Muscle layer of colon (tissue), 2 donors: ENCODE measurements around the gene PRR14.
"Not testable (repeated sequence)": the region's sequence is repeated elsewhere in the genome, so short reads cannot be mapped to it uniquely, and the experiment has no call there.

Experiments used
- H3K27ac ChIP-seq: one replicate; pipeline ENCODE4 v1.7.0; 2013; ENCODE audit warnings: low read depth, mild to moderate bottlenecking, low read length, moderate library complexity
- H3K27me3 ChIP-seq, 2 donors: one replicate each; pipeline ENCODE4 v1.7.0; 2013; ENCODE audit warnings: low read length in 2 of 2, mild to moderate bottlenecking in 2 of 2; ENCODE audit not compliant: insufficient read depth in 2 of 2, control insufficient read depth in 1 of 2
- H3K36me3 ChIP-seq: one replicate; pipeline ENCODE4 v1.7.0; 2013; ENCODE audit warnings: mild to moderate bottlenecking, low read length; ENCODE audit not compliant: insufficient read depth
- H3K4me1 ChIP-seq: one replicate; pipeline ENCODE4 v1.7.0; 2013; ENCODE audit warnings: mild to moderate bottlenecking, low read length; ENCODE audit not compliant: insufficient read depth
- H3K4me3 ChIP-seq, 2 donors: one replicate each; pipeline ENCODE4 v1.7.0; 2013; ENCODE audit warnings: low read length in 2 of 2, low read depth in 1 of 2, mild to moderate bottlenecking in 1 of 2, moderate library complexity in 1 of 2
- H3K9ac ChIP-seq: one replicate; pipeline ENCODE4 v1.7.0; 2013; ENCODE audit warnings: low read length
- H3K9me3 ChIP-seq: one replicate; pipeline ENCODE4 v1.7.0; 2013; ENCODE audit warnings: mild to moderate bottlenecking, low read length
- donor health status: abdominal sarcoma.
- donor health status: Adenocarcinoma of cecum.

PRR14 gene

DNA sequence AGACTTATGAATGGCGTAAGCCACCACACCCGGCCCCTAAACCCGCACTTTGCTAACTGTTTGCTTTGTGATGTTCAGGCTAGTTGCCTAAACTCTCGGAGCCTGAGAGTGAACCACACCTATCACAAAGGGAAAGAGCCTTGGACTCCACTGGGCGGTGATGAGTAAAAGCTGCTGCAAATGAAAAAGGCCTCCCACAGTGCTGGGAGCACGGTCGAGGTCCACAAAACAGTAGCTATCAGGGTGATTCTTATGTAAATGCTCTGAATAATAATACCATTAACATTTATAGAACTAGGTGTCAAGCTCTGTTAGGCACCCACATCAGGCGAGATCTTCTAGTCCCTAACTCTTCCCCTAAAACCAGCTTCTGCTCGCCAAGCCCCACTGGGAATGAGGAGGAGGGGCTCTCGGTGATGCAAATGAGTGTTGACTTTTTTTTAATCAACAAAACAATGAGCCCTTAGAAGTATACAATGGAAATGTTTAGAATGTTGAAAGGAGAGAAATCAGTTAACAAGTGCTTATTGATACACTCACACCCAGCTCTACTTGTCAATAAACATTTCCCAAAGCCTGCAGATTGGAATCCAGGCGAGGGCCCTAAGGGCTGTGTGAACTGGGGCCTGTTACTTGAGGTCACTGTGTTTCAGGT lies 27.3 kb downstream of the PRR14 start:
- no peaks in the 10 kb centered on the region for H3K4me1 ChIP-seq
- H3K4me3 ChIP-seq = no peak overlapping the region
- no peaks in the 10 kb centered on the region for H3K9me3 ChIP-seq
- H3K27ac ChIP-seq = no peak overlapping the region
- H3K27me3 ChIP-seq = no peaks in the 10 kb centered on the region
- no peak overlapping the region for H3K9ac ChIP-seq
- no peaks in the 10 kb centered on the region for H3K36me3 ChIP-seq

DNA sequence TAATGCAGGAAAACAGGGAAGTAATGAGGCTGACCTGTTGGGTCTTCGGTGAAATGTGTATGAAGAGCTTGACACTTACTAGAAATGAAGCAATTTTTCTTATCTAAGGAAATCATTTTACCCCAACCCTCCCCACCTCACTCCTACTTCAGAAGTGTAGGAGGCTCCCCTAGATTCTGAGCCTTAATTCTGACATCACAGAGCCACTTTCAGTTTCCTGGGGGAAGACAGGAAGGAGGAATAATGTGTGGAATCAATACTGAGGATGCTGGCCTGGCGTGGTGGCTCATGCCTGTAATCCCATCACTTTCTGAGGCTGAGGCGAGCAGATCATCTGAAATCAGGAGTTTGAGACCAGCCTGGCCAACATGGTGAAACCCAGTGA lies 27.8 kb downstream of the PRR14 start:
- Histone ChIP-seq H3K36me3 (no peaks in the 10 kb centered on the region), H3K4me1 (no peaks in the 10 kb centered on the region), H3K9ac (no peak overlapping the region), H3K4me3 (no peak overlapping the region), H3K27ac (no peak overlapping the region), H3K27me3 (no peaks in the 10 kb centered on the region), H3K9me3 (no peaks in the 10 kb centered on the region)

GRCh38 chr16:30680326-30680725 lies 29.6 kb downstream of the PRR14 start:
- H3K9me3 ChIP-seq = no peaks in the 10 kb centered on the region
- no peak overlapping the region for H3K9ac ChIP-seq
- H3K27ac ChIP-seq = no peak overlapping the region
- H3K4me3 ChIP-seq = no peak overlapping the region
- no peaks in the 10 kb centered on the region for H3K27me3 ChIP-seq
- H3K4me1 ChIP-seq = no peaks in the 10 kb centered on the region
- no peaks in the 10 kb centered on the region for H3K36me3 ChIP-seq

DNA sequence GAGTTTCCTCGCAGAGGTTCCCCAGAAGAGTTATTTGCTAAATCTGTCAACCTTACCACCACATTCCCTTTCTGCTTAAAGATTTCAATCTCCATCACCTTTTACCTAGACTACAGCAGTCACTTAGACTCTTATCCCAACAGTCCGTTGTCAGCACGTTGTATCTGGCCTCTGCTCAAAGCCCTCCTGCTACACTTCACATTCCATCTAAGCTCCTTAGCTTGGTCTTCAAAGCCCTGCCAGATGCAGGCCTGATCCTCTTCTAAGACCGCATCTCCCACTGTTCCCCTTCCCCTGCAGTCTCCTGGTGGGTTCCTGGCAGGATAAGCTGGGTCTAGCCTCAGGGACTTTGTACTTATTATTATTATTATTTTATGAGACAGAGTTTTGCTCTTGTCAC lies 37.9 kb downstream of the PRR14 start:
- H3K36me3 ChIP-seq = no peaks in the 10 kb centered on the region
- peaks cover 2% of the 10 kb centered on the region for H3K4me1 ChIP-seq
- no peaks in the 10 kb centered on the region for H3K27me3 ChIP-seq
- no peak overlapping the region for H3K27ac ChIP-seq
- no peak overlapping the region for H3K4me3 ChIP-seq
- no peak overlapping the region for H3K9ac ChIP-seq
- no peaks in the 10 kb centered on the region for H3K9me3 ChIP-seq

DNA sequence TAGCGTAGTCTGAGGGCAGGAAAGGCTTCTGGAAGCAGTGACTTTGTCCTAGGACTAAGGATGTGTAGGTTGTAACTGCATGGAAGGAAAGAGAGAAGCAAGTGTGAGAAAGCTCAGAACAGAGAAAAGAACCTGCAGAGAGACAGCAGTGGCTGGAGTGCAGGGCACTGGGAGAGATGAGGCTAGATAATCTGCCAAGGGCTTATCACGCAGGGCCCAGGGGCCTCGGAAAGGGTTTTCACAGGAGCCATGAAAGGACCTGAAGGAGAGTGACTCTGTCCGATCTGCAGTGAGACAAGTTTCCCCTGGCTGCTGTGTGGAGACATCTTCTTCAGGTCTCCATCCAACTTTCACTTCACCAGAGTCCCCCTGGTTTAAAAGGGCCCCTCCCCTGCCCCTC lies 41.1 kb downstream of the PRR14 start:
- H3K4me3 ChIP-seq = no peak overlapping the region
- no peak overlapping the region for H3K27ac ChIP-seq
- H3K4me1 ChIP-seq = peaks cover 6% of the 10 kb centered on the region
- no peaks in the 10 kb centered on the region for H3K27me3 ChIP-seq
- H3K9ac ChIP-seq = no peak overlapping the region
- H3K9me3 ChIP-seq = no peaks in the 10 kb centered on the region
- no peaks in the 10 kb centered on the region for H3K36me3 ChIP-seq

- Histone ChIP-seq H3K27ac (no peak overlapping the region), H3K4me3 (no peak overlapping the region), H3K9ac (no peak overlapping the region), H3K36me3 (no peaks in the 10 kb centered on the region), H3K9me3 (no peaks in the 10 kb centered on the region), H3K27me3 (no peaks in the 10 kb centered on the region), H3K4me1 (peaks cover 6% of the 10 kb centered on the region)
Measured at GRCh38 chr16:30692396-30693064, 41.8 kb downstream of the PRR14 start.

DNA sequence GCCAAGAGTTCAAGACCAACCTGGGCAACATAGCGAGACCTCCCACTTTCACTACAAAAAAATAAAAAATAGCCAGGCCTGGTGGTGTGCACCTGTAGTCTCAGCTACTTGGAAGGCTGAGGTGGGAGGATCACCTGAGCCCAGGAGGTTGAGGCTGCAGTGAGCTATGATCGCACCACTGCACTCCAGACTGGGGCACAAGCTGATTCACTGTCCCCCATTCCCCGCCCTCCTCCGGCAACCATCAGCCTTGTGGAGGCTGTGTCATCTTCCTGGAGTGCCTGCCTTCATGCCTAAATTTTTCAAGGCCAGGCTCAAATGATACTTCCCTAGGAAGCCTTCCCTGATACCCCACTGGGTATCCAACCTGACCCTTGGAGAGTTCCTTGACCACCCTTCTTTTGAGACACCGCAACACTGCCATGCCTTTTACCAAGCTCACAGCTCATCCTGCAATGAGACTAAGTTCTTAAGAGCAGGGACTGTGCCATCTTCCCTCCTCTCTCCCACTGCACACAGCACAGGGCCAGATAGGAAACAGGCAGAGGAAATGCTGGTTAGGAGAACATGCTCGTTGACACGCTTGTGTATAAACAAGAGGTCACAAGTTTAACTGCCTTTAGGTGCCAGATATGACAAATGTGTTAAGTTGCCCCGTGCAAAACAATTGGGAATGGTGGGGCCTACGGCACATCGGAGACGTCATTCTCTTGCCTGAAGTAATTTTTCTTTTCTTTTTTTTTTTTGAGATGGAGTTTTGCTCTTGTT lies 44.4 kb downstream of the PRR14 start:
- H3K36me3 ChIP-seq = no peaks in the 10 kb centered on the region
- H3K9ac ChIP-seq = no peak overlapping the region
- peaks cover 14% of the 10 kb centered on the region for H3K4me1 ChIP-seq
- no peaks in the 10 kb centered on the region for H3K27me3 ChIP-seq
- H3K27ac ChIP-seq = no peak overlapping the region
- no peaks in the 10 kb centered on the region for H3K9me3 ChIP-seq
- no peak overlapping the region for H3K4me3 ChIP-seq

DNA sequence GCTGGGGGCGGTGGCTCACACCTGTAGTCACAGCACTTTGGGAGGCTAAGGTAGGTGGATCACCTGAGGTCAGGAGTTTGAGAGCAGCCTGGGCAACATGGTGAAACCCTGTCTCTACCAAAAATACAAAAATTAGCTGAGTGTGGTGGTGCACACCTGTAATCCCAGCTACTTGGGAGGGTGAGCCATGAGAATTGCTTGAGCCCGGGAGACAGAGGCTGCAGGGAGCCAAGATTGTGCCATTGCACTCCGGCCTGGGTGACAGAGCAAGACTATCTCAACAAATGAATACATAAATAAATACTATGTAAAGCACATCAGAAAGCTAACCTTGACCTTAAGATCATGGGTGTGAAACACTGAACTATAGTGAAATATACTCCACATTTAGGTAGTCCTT lies 45.9 kb downstream of the PRR14 start:
- not testable (repeated sequence) for H3K27me3 ChIP-seq, H3K9me3 ChIP-seq, H3K4me3 ChIP-seq, H3K27ac ChIP-seq, H3K9ac ChIP-seq
- H3K4me1 ChIP-seq = peaks cover 23% of the 10 kb centered on the region
- peaks cover 14% of the 10 kb centered on the region for H3K36me3 ChIP-seq

- H3K4me1 ChIP-seq = peaks cover 23% of the 10 kb centered on the region
- peak overlapping the region; percentile 95 for H3K27ac ChIP-seq
- H3K36me3 ChIP-seq = peaks cover 19% of the 10 kb centered on the region
- H3K4me3 ChIP-seq = peak overlapping the region; percentile 76 to 81
- H3K27me3 ChIP-seq = no peaks in the 10 kb centered on the region
- no peak overlapping the region for H3K9ac ChIP-seq
- H3K9me3 ChIP-seq = no peaks in the 10 kb centered on the region
Measured at GRCh38 chr16:30697264-30698138, 46.7 kb downstream of the PRR14 start.

DNA sequence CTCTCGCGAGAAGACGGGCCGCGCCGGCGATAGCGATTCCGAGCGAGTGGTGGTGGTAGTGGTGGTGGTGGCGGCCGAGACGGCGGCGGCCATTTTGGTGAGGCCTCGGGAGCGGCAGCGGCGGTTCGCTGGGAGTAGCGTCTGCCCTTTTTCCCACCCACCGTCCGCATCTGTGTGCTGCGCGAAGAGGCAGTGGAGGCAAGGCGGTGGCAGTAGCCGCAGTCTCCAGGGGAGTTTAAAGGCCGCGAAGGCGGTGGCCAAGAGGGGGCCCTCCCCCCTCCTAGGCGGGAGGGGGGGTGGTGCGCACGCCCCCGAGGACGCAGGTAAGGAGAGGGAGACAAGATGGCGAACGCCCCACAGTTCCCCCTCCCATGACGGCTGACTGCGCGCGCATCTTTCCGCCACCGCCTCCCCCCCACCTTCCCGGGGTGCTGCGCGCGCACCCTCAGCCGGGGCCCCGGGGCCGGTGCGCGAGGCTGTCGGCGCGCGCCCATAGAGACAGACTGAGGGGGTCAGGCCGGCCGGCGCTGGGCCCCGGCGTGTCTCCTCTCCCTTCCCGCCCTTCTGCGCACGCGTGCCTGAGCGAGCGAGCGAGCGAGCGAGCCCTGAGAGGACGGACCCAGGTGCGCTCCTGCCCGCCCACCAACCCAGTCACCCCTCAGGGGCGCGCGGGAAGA lies 47.5 kb downstream of the PRR14 start:
- Histone ChIP-seq H3K27me3 (no peaks in the 10 kb centered on the region), H3K4me1 (peaks cover 23% of the 10 kb centered on the region), H3K9ac (peak overlapping the region; percentile 80), H3K36me3 (peaks cover 24% of the 10 kb centered on the region), H3K27ac (peak overlapping the region; percentile 95), H3K9me3 (no peaks in the 10 kb centered on the region), H3K4me3 (peak overlapping the region; percentile 76 to 81)
